NCI-H774 (cell line): Measurements from ENCODE around the gene CDC42SE2.
"Not testable (repeated sequence)": the region's sequence is repeated elsewhere in the genome, so short reads cannot be mapped to it uniquely, and the experiment has no call there.

Experiments
- DNase-seq: peaks from one replicate; lab custom pipeline; 2025; lab: John Stamatoyannopoulos, UW

Gene CDC42SE2

GRCh38 chr5:131366428-131366827, 102.6 kb downstream of the CDC42SE2 start:
- no peak for DNase-seq

DNA sequence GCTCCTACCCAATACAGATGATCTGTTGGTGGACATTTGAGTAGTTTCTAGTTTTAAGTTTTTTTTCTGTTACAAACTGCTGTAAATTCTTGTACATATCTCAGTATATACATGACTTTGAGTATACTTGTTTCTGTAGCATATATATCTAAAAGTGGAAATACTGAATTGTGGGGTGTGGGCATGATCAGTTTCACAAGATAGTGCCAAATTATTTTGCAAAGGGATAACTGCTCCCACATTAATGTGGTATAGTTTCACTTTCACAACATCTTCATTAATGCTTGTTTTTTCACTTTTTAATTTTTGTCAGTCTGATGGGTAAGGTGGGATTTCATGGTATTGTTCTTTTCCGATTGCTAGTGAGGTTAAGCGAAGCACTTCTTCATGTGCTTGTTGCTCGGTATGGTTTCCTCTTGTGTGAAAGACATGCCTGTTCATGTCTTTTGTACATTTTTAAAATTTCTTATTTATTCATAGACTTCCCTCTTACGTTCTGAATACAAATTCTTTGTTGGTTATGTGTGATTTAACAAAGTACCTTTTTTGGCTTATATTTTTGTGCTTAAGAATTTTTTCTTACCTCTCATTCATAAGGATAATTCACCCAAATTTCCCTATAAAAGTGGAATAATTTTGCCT, 103.5 kb downstream of the CDC42SE2 start:
- no peak for DNase-seq

DNA sequence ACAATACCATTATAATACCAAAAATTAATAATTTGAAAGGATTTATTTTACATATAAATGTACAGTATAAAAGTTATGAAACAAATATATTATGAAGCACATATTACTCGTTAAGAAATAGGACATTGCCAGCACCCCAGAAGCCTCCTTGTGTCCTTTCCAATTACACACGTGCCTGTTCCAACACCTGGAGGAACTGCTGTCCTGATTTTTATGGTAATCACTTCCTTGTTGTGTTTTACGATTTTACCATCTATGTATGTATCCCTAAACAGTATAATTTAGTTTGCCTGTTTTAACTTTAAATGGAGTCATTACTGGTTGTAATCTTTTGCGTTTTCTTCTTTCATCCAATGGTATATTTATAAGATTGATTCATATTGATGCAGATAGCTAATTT, 105.0 kb downstream of the CDC42SE2 start:
- no peak for DNase-seq

DNA sequence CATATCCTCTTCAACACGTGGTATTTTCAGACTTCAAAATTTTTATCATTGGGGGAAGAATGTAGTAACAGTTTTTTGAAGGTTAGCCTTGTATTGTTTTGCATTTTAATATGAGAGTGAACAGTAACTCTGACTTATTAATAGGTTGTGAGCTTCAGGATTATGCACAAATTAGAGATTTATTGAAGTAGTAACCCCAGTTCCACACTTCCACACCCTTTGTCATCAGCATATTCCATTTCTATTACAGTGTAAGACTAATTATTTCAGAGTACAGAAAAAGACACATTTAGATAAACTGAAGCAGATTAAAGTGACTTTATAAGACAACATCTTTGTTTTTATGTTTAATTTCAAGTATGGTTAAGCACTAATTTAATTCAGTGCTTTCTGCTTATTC, 105.7 kb downstream of the CDC42SE2 start:
- DNase-seq, result no peak

DNA sequence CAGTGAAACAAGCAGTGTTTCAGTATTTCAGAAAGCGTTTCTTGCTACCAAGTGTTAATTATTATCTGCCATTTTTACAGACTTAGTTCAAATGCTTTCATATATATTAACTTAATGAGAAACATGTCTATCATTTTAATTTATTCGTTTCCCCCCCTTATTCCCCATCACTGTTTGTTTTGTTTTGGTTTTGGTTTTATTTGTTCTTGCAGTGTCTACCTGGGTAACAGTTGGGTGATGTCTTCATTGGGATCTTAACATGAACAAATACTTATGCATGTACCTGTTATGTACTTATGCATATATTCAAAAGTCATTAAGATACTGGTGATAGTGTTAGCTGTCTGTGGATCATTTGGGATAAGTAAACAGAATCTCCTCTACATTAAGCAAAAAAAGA, 108.0 kb downstream of the CDC42SE2 start:
- no peak for DNase-seq

DNA sequence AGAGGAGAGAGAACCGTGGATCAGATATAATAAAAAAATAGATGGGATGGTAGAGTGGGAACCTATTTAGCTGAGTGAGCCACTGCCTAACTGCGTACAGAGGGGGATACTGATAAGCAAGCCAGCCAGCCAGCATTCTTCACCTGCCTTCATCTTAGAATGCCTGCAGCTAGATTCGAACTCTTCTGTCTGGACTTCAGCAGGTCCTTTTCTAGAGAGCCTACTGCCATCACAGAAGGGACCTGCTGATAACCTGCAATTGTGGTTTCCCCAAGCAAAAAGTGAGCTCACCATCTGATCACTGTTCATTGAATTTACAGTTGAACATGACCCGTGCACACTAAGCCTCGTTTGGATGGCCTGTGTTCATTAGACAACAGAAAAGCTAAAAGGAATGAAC, 109.4 kb downstream of the CDC42SE2 start:
- no peak for DNase-seq

GRCh38 chr5:131375351-131375750, 111.5 kb downstream of the CDC42SE2 start:
- no peak for DNase-seq

DNA sequence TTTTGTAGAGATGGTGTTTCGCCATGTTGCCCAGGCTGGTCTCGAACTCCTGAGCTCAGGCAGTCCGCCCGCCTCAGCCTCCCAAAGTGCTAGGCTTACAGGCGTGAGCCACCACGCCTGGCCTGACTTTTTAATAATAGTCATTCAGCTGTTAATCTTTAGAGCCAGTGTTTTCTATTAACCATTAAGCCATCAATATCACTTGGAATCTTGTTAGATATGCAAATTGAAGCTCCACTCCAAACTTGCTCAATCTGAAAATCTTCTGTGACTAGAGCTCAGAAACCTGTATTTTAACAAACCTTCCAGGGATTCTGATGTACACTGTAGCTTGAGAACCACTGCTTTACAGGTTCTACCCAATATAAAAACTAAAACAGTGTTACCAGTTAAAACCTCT, 113.5 kb downstream of the CDC42SE2 start:
- no peak for DNase-seq

DNA sequence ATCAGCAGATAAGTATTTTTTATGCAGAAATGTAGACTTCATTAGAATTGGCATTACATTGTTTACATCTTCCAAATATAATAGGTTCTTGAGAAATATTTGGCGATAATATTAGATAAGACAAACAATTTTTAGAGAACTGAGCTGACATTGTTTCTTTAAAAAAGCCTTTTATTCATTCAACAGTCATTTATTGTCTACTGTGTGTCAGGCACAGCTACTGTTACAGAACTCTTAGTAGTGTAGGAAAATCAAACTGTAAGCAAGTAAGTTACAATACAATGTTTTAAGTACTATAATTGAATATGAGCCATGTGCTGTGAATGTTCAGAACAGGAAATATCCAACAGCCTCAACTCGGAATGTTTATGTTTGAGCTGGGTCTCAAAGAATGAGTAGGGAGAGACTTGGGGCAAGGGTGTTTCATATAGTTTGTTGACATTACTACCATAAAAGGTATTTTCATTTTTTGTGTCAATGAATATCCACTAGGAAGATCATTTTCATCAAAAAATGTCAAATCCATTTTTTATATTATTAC, 114.0 kb downstream of the CDC42SE2 start:
- DNase-seq, result no peak

- DNase-seq, result no peak
Measured at GRCh38 chr5:131378721-131379541, 115.1 kb downstream of the CDC42SE2 start.

DNA sequence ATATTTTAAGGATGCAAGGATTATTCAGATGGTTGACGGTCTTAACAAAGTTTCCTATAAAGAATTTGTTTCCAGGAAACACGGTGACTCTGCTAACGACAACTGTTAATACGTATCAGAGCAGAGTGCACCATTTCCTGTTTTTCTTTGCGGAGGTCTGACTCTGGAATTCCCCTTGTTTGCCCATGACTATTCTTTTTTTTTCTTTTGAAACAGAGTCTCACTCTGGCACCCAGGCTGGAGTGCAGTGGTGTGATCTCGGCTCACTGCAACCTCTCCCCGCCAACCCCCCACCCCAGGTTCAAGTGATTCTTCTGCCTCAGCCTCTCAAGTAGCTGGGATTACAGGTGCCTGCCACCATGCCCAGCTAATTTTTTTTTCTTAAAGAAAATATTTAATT, 115.9 kb downstream of the CDC42SE2 start:
- DNase-seq, result no peak

- DNase-seq, result not testable (repeated sequence)
Measured at GRCh38 chr5:131380238-131380637, 116.4 kb downstream of the CDC42SE2 start.

DNA sequence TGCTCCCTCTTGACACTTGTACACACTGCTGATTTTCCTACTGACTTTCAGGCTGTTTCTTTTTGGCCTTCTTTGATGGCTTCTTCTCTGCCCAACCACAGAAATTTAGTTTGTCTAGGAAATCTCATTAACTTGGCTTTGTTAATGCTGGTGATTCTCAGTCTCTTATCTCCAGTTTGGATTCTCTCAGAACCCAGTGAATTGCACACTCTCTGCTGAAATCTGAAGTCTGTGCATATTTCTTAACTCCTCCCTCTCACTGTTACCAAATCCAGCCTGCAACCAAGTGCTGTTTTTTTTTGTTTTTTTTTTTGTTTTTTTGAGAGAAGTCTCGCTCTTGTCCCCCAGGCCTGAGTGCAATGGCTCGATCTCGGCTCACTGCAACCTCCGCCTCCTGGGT, 117.2 kb downstream of the CDC42SE2 start:
- DNase-seq, result no peak

GRCh38 chr5:131381777-131382176, 117.9 kb downstream of the CDC42SE2 start:
- DNase-seq, result no peak

- no peak for DNase-seq
Measured at GRCh38 chr5:131382407-131383395, 118.8 kb downstream of the CDC42SE2 start.

DNA sequence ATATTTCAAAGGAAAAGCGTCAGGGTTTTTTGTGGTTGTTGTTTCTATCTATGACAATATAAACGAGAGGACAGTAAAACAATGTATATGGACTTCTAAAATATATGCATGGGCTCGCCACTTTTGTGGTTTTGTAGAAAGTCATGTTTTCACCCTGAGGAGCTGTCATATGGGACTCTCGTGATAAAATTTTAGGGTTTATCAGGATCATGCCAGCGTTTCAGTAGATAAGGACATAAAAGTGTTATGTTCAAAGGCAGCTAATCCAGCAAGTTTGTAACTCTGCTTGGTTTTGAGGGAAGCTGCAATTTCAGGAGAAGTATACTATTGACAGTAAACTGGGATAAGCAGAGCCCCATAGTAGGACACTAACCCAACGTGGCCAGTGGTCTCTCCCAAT, 120.3 kb downstream of the CDC42SE2 start:
- no peak for DNase-seq

DNA sequence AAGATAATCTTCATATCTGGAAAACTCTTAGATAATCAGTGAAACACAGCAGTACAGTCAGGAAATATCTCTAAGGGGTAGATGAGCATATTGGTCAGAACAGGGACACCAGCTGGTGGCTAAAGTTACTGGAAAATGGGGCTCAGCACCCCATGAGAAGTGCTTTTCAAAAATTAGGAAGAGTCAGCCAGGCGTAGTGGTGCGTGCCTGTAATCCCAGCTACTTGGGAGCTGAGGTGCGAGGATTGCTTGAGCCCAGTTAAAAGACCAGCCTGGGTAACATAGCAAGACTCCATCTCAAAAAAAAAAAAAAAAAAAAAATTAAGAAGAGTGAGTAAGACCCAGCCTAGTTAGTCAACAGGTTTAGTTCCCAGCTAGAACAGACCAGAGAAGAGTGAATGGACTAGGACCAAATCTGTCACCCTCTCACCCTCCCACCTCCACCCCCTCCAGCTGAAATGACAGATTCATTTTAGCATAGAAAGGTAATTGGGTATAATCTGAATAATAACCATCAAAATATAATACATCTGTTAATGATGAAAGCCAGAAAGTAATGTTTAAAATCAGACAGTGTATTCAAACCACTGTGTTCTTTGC, 120.9 kb downstream of the CDC42SE2 start:
- DNase-seq, result no peak

DNA sequence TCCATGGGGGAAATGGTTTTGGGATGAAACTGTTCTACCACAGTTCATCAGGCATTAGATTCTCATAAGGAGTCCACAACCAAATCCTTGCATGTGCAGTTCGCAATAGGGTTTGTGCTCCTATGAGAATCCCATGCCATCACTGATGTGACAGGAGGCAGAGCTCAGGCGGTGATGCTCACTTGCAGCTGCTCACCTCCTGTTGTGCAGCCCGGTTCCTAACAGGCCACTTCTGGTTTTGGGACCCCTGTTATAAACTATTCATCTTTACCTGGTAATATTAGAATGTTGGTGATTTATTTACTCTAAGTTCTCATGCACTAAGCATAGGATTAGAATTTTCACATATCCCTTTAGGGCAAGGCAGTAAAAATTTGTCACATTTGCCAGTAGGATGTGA, 122.3 kb downstream of the CDC42SE2 start:
- DNase-seq, result no peak

- peak; percentile 19 for DNase-seq
Measured at GRCh38 chr5:131386779-131387178, 122.9 kb downstream of the CDC42SE2 start.

DNA sequence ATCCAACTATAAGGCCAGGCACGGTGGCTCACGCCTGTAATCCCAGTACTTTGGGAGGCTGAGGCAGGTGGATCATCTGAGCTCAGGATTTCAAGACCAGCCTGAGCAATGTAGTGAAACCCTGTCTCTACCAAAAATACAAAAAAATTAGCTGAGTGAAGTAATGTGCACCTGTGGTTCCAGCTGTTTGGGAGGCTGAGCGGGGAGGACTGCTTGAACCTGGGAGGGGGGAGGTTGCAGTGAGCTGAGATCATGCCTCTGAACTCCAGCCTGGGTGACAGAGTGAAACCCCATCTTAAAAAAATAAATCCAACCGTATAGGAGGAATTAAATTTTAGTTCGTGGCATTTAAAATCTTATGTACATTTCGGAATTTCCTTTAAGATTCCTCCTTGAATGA, 123.4 kb downstream of the CDC42SE2 start:
- no peak for DNase-seq

DNA sequence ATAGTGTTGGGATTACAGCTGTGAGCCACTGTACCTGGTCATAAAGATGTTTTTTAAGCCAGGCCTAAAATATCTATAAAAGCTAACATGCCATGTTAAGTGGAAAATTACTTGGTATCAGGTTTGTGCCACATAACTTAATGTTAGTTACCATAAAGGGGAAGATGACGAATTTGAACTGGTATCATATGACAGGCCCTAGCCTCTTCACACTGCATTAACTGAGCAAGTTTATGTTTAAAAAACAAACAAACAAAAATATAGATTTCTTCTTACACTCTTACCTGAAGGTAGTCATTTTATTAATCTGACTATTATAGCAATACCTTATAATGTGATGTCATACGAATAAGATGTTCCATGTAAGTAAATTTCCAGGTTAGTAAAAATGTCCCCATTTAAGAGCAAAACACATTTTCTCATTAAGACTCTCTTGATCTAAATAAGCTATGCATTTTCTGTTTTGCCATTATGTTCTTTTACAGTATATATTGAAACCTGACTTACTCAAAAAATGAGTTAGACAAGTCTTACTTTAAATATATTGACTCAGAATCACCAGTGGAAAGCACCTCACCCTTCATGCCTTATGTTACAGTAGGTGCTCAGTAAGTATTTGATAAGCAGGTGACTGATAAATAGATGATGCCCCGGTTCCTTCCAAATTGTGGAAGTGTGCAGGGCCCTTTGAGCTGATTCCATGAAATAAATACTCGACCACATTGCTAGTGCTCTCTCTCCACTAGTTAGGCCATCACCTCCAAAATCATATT, 125.4 kb downstream of the CDC42SE2 start:
- DNase-seq, result no peak
